SK-N-SH treated with all-trans-retinoic acid at 6 μM for 48 hours (cell line): ENCODE data around the gene PIWIL4.

Source experiments
- ARNTL ChIP-seq: fragments of 450-650 bp; formaldehyde crosslinking; IDR thresholded peaks from 2 replicates; pipeline ENCODE4 v1.5.0; 2020; ENCODE audit warnings: low read depth, mild to moderate bottlenecking, moderate library complexity, borderline replicate concordance
- CSDC2 ChIP-seq: fragments of 250-450 bp; sonication (Bioruptor Pico); IDR thresholded peaks from 2 replicates; pipeline ENCODE4 v1.5.0; 2020; ENCODE audit warnings: mild to moderate bottlenecking, moderate library complexity
- OSR1 ChIP-seq: fragments of 250-450 bp; sonication (Bioruptor Pico); IDR thresholded peaks from 2 replicates; pipeline ENCODE4 v1.8.0; 2022; ENCODE audit warnings: moderate library complexity, mild to moderate bottlenecking, inconsistent platforms
- TOX ChIP-seq: fragments of 250-450 bp; sonication (Bioruptor Pico); IDR thresholded peaks from 2 replicates; pipeline ENCODE4 v1.8.0; 2021; ENCODE audit warnings: mild to moderate bottlenecking, moderate library complexity, borderline replicate concordance
- TSHZ2 ChIP-seq: fragments of 250-450 bp; sonication (Bioruptor Pico); IDR thresholded peaks from 2 replicates; pipeline ENCODE4 v1.5.0; 2020; ENCODE audit warnings: mild to moderate bottlenecking, moderate library complexity
- ZFP30 ChIP-seq: fragments of 450-650 bp; formaldehyde crosslinking; IDR thresholded peaks from 2 replicates; pipeline ENCODE4 v1.5.0; 2022; ENCODE audit warnings: mild to moderate bottlenecking, moderate library complexity
- ZNF70 ChIP-seq: fragments of 450-650 bp; formaldehyde crosslinking; IDR thresholded peaks from 2 replicates; pipeline ENCODE4 v1.5.0; 2020; ENCODE audit warnings: mild to moderate bottlenecking, moderate library complexity
- TF ChIP-seq, protein P1 (sequence below): fragments of 250-450 bp; sonication (Bioruptor Pico); IDR thresholded peaks from 2 replicates; pipeline ENCODE4 v1.8.0; 2020; ENCODE audit warnings: mild to moderate bottlenecking, moderate library complexity, borderline replicate concordance

DNA sequence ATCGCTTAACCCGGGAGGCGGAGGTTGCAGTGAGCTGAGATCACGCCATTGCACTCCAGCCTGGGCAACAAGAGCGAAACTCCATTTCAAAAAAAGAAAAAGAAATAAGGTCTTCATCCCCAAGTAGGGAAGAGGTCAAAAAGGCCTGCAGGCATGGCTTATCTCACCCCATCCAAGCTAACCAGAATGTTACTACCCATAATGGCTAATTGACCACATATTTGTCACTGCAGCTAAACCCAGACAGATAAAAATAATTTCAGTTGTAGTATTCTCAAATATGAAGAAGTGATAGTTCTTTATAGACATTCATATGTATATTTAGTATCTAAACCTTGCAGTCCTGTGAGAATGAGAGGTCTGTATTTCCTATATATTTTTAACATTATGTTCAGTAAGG is 17.8 kb downstream of the PIWIL4 start:
- TF ChIP-seq OSR1 (CRISPR knock-in tag) = no peak
- no peak for TF ChIP-seq CSDC2 (CRISPR knock-in tag)
- TF ChIP-seq ZFP30 = no peak
- no peak for TF ChIP-seq TOX
- no peak for TF ChIP-seq TSHZ2 (CRISPR knock-in tag)
- no peak for TF ChIP-seq ZNF70 (CRISPR knock-in tag)
- TF ChIP-seq, protein P1, sequence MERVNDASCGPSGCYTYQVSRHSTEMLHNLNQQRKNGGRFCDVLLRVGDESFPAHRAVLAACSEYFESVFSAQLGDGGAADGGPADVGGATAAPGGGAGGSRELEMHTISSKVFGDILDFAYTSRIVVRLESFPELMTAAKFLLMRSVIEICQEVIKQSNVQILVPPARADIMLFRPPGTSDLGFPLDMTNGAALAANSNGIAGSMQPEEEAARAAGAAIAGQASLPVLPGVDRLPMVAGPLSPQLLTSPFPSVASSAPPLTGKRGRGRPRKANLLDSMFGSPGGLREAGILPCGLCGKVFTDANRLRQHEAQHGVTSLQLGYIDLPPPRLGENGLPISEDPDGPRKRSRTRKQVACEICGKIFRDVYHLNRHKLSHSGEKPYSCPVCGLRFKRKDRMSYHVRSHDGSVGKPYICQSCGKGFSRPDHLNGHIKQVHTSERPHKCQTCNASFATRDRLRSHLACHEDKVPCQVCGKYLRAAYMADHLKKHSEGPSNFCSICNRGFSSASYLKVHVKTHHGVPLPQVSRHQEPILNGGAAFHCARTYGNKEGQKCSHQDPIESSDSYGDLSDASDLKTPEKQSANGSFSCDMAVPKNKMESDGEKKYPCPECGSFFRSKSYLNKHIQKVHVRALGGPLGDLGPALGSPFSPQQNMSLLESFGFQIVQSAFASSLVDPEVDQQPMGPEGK (CRISPR knock-in tag) = no peak
- no peak for TF ChIP-seq ARNTL (CRISPR knock-in tag)
